ENCODE data around the gene MNT.

MNT gene

DNA sequence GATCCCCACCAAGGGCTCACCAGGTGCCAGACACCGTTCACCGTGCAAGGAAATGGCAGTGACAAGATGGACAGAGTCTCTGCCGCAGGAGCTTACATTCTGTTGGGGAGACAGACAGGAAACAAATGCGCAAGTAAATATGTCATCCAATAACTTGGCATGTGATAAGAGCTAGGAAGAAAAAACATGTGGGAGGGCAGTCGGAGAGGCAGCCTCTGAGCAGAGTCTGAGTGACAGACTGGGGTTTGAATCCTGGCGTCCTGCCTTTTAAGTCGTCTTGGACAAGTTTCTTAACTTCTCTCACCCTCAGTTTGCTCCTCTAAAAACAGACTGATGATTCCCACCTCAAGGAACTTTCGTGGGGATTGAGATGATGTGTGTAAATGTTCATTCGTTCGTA lies 56.3 kb downstream of the MNT start:
- intact Hi-C loops (cut with DNase I; ENCODE audit: low total_unique reads): no loop called here
- Histone ChIP-seq H3K27me3 (no peaks in the 10 kb centered on the region), H3K4me1 (peaks cover 0 to 10% (median 0%) of the 10 kb centered on the region in 4 donors), H3K4me3 (no peak overlapping the region), H3K36me3 (peaks cover 0 to 53% (median 16%) of the 10 kb centered on the region in 3 donors), H3K27ac (no peak overlapping the region), H3K9me3 (no peaks in the 10 kb centered on the region)
- TF ChIP-seq, protein P1, sequence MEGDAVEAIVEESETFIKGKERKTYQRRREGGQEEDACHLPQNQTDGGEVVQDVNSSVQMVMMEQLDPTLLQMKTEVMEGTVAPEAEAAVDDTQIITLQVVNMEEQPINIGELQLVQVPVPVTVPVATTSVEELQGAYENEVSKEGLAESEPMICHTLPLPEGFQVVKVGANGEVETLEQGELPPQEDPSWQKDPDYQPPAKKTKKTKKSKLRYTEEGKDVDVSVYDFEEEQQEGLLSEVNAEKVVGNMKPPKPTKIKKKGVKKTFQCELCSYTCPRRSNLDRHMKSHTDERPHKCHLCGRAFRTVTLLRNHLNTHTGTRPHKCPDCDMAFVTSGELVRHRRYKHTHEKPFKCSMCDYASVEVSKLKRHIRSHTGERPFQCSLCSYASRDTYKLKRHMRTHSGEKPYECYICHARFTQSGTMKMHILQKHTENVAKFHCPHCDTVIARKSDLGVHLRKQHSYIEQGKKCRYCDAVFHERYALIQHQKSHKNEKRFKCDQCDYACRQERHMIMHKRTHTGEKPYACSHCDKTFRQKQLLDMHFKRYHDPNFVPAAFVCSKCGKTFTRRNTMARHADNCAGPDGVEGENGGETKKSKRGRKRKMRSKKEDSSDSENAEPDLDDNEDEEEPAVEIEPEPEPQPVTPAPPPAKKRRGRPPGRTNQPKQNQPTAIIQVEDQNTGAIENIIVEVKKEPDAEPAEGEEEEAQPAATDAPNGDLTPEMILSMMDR (IDR thresholded peaks at IDR 0.05): no peak
- DNase-seq: no peak

DNA sequence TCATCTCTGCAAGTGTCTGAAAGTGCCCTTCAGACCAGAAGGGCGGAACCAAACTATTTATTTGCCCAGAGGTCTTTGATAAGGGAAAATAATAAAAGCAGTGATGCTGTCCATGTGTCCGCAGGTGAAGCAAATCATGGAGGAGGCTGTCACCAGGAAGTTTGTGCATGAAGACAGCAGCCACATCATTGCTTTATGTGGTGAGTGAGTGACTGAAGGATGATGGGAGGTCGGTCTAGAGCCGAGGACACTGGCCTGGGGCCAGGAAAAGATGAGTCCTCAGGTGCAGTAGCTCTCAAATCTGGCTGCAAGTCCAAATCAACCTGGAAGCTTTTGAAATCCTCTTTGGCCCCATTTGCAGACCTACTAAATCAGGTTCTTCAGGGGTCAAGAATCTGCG lies 57.4 kb downstream of the MNT start:
- intact Hi-C loops (cut with DNase I; ENCODE audit: low total_unique reads): no loop called here
- H3K9me3 ChIP-seq: no peaks in the 10 kb centered on the region
- TF ChIP-seq, protein P1 (IDR thresholded peaks at IDR 0.05): no peak
- H3K36me3 ChIP-seq: peaks cover 0 to 48% (median 16%) of the 10 kb centered on the region in 3 donors
- DNase-seq: no peak
- H3K27ac ChIP-seq: no peak overlapping the region
- peaks cover 0 to 11% (median under 1%) of the 10 kb centered on the region in 4 donors for H3K4me1 ChIP-seq
- H3K27me3 ChIP-seq: no peaks in the 10 kb centered on the region
- no peak overlapping the region for H3K4me3 ChIP-seq

DNA sequence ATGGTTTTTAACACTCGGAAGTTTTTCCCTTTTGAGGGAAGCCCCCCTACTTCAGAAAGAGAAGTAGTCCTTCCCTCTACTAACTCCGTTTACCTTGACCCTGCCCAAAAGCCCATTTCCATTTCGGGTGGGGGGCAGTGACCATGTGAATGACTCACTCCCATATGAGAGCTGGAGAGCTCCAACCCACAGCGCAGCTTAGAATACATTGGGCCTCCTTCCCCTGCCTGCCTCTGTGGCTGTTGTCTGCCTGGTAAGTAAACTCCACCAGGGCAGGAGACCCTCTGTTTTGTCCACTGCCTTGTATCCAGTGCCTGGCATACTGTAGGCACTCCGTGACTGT lies 62.6 kb downstream of the MNT start:
- Histone ChIP-seq H3K27me3 (no peaks in the 10 kb centered on the region), H3K4me3 (peak overlapping the region; percentile 85 to 99), H3K36me3 (peaks cover 16 to 47% (median 25%) of the 10 kb centered on the region in 3 donors), H3K27ac (peak overlapping the region; percentile 80 to 92), H3K4me1 (peaks cover 0 to 34% (median 16%) of the 10 kb centered on the region in 4 donors), H3K9me3 (no peaks in the 10 kb centered on the region)
- no peak for DNase-seq
- TF ChIP-seq, protein P1 (IDR thresholded peaks at IDR 0.05): no peak
- intact Hi-C loops (cut with DNase I; ENCODE audit: low total_unique reads): no loop called here

DNA sequence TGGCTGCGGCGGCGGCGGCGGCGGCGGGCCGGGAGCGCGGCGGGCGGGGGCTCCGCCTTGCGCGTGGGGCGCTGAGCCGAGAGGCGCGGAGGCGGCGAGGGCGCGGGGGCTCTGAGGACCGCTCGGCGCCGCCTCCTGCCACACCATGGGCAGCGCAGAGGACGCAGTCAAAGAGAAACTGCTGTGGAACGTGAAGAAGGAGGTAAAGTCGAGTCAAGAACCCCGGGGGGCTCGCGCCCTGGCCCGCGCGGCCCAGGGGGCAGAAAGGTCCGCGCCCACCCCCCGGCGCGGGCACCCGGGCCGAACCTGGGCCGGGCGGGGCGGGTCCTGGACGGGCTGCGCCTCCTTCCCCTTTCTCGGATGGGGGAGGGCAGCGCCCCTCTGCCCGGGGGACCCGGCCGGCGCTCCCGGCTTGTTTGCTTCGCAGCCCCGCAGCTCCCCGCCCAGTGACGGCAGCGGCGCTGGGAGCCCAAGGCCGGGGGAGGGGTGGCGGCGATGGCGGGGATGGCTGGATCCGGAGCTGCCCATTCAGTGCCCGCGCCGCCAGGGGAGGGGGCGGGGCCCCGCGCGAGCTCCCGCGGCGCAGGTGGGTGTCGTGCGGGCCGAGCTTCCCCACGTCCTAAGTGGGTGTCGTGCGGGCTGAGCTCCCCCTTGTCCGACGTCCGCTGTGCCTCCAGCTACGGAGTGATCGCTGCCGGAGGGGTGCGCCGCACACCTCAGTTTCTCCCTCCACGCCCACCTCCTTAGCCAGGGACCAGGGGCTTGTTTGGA lies 63.1 kb downstream of the MNT start:
- Histone ChIP-seq H3K36me3 (peaks cover 22 to 47% (median 25%) of the 10 kb centered on the region in 3 donors), H3K4me1 (peaks cover 0 to 34% (median 16%) of the 10 kb centered on the region in 4 donors), H3K27me3 (no peaks in the 10 kb centered on the region), H3K27ac (peak overlapping the region; percentile 80 to 92), H3K9me3 (no peaks in the 10 kb centered on the region), H3K4me3 (peak overlapping the region; percentile 85 to 99)
- peak; percentile 61 to 83 for DNase-seq
- intact Hi-C loops (cut with DNase I; ENCODE audit: low total_unique reads): no loop called here
- TF ChIP-seq, protein P1 (IDR thresholded peaks at IDR 0.05): no peak

DNA sequence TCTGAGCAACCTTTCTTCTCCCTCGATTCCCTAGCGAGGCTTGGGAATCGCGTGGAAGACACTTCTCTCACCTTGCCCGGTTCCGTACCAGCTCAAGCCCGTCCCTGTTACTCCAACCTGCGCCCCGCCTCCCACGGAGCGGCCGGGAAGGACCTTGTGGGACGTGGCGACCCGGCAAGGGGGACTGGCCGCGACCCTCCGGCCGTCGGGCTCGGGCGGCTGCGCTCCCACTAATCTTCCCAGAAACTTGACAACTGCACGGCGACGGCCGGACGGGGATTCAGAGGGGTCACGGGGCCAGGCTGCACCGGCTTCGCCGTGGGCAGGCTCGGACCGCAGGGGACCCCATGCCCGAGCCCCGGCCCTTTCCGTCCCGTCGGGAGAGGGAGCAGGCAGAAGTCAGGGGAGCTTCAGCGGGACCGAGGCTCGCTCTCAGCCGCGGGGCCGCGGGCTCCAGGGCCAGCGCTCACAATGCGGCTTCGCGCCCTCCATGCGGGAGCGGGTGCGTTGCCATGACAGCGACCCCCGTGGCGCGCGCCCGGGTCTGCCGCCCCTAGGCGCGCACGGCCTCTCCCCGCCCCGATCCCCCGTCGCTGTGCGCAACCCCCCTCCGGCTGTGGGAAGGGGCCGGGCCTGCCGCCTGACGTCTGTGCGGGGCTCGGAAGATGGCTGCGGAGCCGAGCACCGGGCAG lies 63.9 kb downstream of the MNT start, which contains the start of gene SGSM2:
SGSM2 (plus strand) TSS at position 650 of the 692 bp plus-strand sequence. CDS start 188 bp downstream, outside the sequence.
- Histone ChIP-seq H3K4me1 (peaks cover 0 to 34% (median 16%) of the 10 kb centered on the region in 4 donors), H3K27me3 (no peaks in the 10 kb centered on the region), H3K9me3 (no peaks in the 10 kb centered on the region), H3K4me3 (peak within 1 kb of the TSS; percentile 85 to 99), H3K27ac (peak within 1 kb of the TSS; percentile 80 to 92), H3K36me3 (peaks cover 29 to 47% (median 31%) of the 10 kb centered on the region in 3 donors)
- peak; percentile 54 to 80 for DNase-seq
- intact Hi-C loops (cut with DNase I; ENCODE audit: low total_unique reads): no loop called here
- TF ChIP-seq, protein P1 (IDR thresholded peaks at IDR 0.05): no peak

Measured in tibial artery (tissue), 4 donors.